Transverse colon (tissue), 4 donors: Measurements from ENCODE around the gene KSR1.

ENCODE experiments used
- CTCF ChIP-seq, 5 experiments: fragments of 200-600 bp in 3 of 5; fragments of 450-650 bp in 2 of 5; sonication (generic) in 3 of 5; IDR thresholded peaks; 1 replicate in 2 of 5; 2 replicates in 3 of 5; pipeline ENCODE4 v1.5.1; 2016 to 2017; ENCODE audit warnings: antibody characterized with exemption in 5 of 5, inconsistent platforms in 3 of 5, mild to moderate bottlenecking in 2 of 5, moderate library complexity in 1 of 5
- POLR2AphosphoS5 ChIP-seq, 3 donors: sonication (generic); formaldehyde crosslinking; IDR thresholded peaks; one replicate each; pipeline ENCODE4 v1.6.1; 2016; ENCODE audit warnings: antibody characterized with exemption in 3 of 3

- TF ChIP-seq CTCF (IDR thresholded peaks at IDR 0.05), result no peak
- no peak for TF ChIP-seq POLR2AphosphoS5 (IDR thresholded peaks at IDR 0.05)
Measured at GRCh38 chr17:27475981-27476895, 20.0 kb downstream of the KSR1 start.
